Panc1 (cell line): ENCODE data around the gene GNAZ. TPM values are rescaled to one million over a fixed set of nuclear protein-coding genes. Genes with fewer than 3 reads are reported as not detected.

Experiments used
- ATAC-seq: fragments of 200-7000 bp; cut with Tn5 transposase; 2 replicates; pipeline ENCODE4 v1.9.1; 2020; ENCODE audit warnings: mild to moderate bottlenecking, moderate library complexity
- BruUV-seq: library from RNA; stranded (reverse); fragments of 400-500 nt; replicated peaks from 2 replicates; lab custom pipeline; 2021; lab: Mats Ljungman, UMichigan
- CTCF ChIA-PET: fragments of 300-600 bp; sonication (Branson Sonifier 250); formaldehyde crosslinking; loops from one replicate; lab custom pipeline; 2022; ENCODE audit warnings: antibody characterized with exemption; lab: Charles Lee
- POLR2A ChIA-PET: fragments of 300-600 bp; sonication (Branson Sonifier 250); formaldehyde crosslinking; loops from one replicate; lab custom pipeline; 2022; ENCODE audit warnings: antibody characterized with exemption; lab: Charles Lee
- DNase-seq: peaks from one replicate; pipeline ENCODE4 v3.0.0-alpha.2; 2010; ENCODE audit warnings: low read depth, low spot score
- H3K27ac ChIP-seq: 2 replicates; pipeline ENCODE4 v1.5.1; 2011; ENCODE audit warnings: mild to moderate bottlenecking, low read length, inconsistent platforms
- H3K27me3 ChIP-seq: fragments of 200-500 bp; sonication (Bioruptor generic); 2 replicates; pipeline ENCODE4 v1.6.0; 2014; ENCODE audit warnings: low read length, inconsistent platforms; ENCODE audit not compliant: control insufficient read depth, insufficient read depth
- H3K36me3 ChIP-seq: fragments of 200-500 bp; sonication (Bioruptor generic); 2 replicates; pipeline ENCODE4 v1.5.1; 2014; ENCODE audit warnings: inconsistent platforms, mild to moderate bottlenecking, low read length, moderate library complexity; ENCODE audit not compliant: control insufficient read depth, insufficient read depth
- H3K4me1 ChIP-seq: 2 replicates; pipeline ENCODE4 v1.5.1; 2011; ENCODE audit warnings: inconsistent platforms, mild to moderate bottlenecking, low read length, moderate library complexity; ENCODE audit not compliant: control insufficient read depth, insufficient read depth
- H3K4me3 ChIP-seq, 2 experiments: 2 replicates each; pipeline ENCODE4 v1.5.1; 2011 to 2012; ENCODE audit warnings: low read depth in 2 of 2, low read length in 2 of 2, mild to moderate bottlenecking in 2 of 2, inconsistent platforms in 1 of 2, moderate library complexity in 1 of 2
- H3K9me3 ChIP-seq: fragments of 200-500 bp; sonication (Bioruptor generic); 2 replicates; pipeline ENCODE4 v1.5.1; 2014; ENCODE audit warnings: low read depth, mild to moderate bottlenecking, inconsistent platforms, low read length, moderate library complexity; ENCODE audit not compliant: control insufficient read depth, insufficient read depth
- CTCF ChIP-seq: fragments of 450-650 bp; IDR thresholded peaks from 2 replicates; pipeline ENCODE4 v1.5.1; 2017; ENCODE audit warnings: mild to moderate bottlenecking
- POLR2AphosphoS5 ChIP-seq: IDR thresholded peaks from 2 replicates; pipeline ENCODE4 v1.6.1; 2012; ENCODE audit warnings: mild to moderate bottlenecking, low read depth, low read length, moderate library complexity
- REST ChIP-seq, 2 experiments: IDR thresholded peaks; 2 replicates each; pipeline ENCODE4 v1.6.1; 2011 to 2012; ENCODE audit warnings: low read depth in 2 of 2, control low read depth in 1 of 2, low read length in 1 of 2, mild to moderate bottlenecking in 1 of 2, moderate library complexity in 1 of 2; ENCODE audit not compliant: insufficient read depth in 1 of 2
- SIN3A ChIP-seq: IDR thresholded peaks from 2 replicates; pipeline ENCODE4 v1.6.1; 2012; ENCODE audit warnings: low read depth, mild to moderate bottlenecking, low read length, moderate library complexity, borderline replicate concordance; ENCODE audit not compliant: insufficient read depth
- TCF7L2 ChIP-seq: IDR thresholded peaks from 2 replicates; pipeline ENCODE4 v1.6.1; 2011; ENCODE audit warnings: mild to moderate bottlenecking, low read depth, low read length, inconsistent platforms
- in situ Hi-C: cut with HindIII; loops from 2 replicates; pipeline ENCODE4 v1.10.0; 2016; ENCODE audit warnings: low sequenced_read_pairs, low pct_unique_long_range_greater_than_20kb
- intact Hi-C: fragments of 100-400 bp; cut with micrococcal nuclease; formaldehyde crosslinking; loops from one replicate; pipeline ENCODE4 v1.10.0; 2022; ENCODE audit not compliant: unreplicated experiment
- total RNA-seq: library from RNA; stranded (reverse); gene quantifications from one replicate; pipeline ENCODE4 v1.2.1, GENCODE V29; 2021; ENCODE audit not compliant: unreplicated experiment

Gene GNAZ
- total RNA-seq, 1 experiment from 2014 or later = 11.9 TPM

GRCh38 chr22:23091760-23092159 lies 21.4 kb downstream of the GNAZ start:
- in situ Hi-C loops = no loop called here
- no peaks in the 10 kb centered on the region for H3K27me3 ChIP-seq
- no peak overlapping the region for H3K4me3 ChIP-seq
- H3K36me3 ChIP-seq = no peaks in the 10 kb centered on the region
- intact Hi-C loops = no loop called here
- no peak for DNase-seq
- no peak for ATAC-seq
- no peak overlapping the region for H3K27ac ChIP-seq
- BruUV-seq = no TSS peak
- ChIA-PET POLR2A (no interaction called here), CTCF (no interaction called here)
- H3K9me3 ChIP-seq = no peaks in the 10 kb centered on the region
- TF ChIP-seq POLR2AphosphoS5 (no peak), REST (IDR thresholded peaks at IDR 0.05; ENCODE audit: insufficient read depth in 1 of 2, low read depth in 2 of 2, low read length in 1 of 2) (no peak), TCF7L2 (no peak), CTCF (no peak), SIN3A (no peak)
- H3K4me1 ChIP-seq = no peaks in the 10 kb centered on the region

- TF ChIP-seq REST (IDR thresholded peaks at IDR 0.05; ENCODE audit: insufficient read depth in 1 of 2, low read depth in 2 of 2, low read length in 1 of 2) (no peak), SIN3A (no peak), CTCF (no peak), TCF7L2 (no peak), POLR2AphosphoS5 (no peak)
- H3K9me3 ChIP-seq = no peaks in the 10 kb centered on the region
- POLR2A ChIA-PET = no interaction called here
- intact Hi-C loops (no loop called here), in situ Hi-C loops (no loop called here)
- no peak for ATAC-seq
- H3K4me1 ChIP-seq = no peaks in the 10 kb centered on the region
- CTCF ChIA-PET = no interaction called here
- H3K27ac ChIP-seq = no peak overlapping the region
- no peaks in the 10 kb centered on the region for H3K27me3 ChIP-seq
- no peaks in the 10 kb centered on the region for H3K36me3 ChIP-seq
- no TSS peak for BruUV-seq
- DNase-seq = no peak
- H3K4me3 ChIP-seq = no peak overlapping the region
These were observed 22.1 kb downstream of the GNAZ start for GRCh38 chr22:23092217-23092955.
